NCI-H187 treated with DMSO at 0.1 percent for 48 hours (cell line): ENCODE measurements around the gene P4HA1.
"Not testable (repeated sequence)": the region's sequence is repeated elsewhere in the genome, so short reads cannot be mapped to it uniquely, and the experiment has no call there.

ENCODE experiments used
- DNase-seq: peaks from one replicate; lab custom pipeline; 2025; lab: John Stamatoyannopoulos, UW

Gene P4HA1

DNA sequence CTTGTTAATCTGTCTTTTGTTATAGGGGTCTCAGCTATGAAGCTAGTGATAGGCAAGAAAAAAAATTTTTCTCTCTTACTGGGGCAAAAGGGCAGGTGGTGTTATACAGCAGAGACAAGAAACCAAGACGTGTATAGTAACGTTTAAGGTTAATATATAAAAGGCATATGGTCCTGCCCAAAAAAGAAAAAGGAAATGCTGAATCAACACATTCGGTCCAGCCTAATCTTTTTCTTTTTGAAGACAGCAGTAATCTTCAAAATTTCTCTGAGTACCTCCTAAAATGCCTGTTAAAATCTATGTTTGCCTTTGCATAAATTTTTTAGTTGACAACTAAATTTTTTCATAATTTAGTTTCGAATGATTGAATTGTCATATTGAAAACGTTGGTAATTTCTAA is 54.5 kb downstream of the P4HA1 start:
- DNase-seq, result no peak

DNA sequence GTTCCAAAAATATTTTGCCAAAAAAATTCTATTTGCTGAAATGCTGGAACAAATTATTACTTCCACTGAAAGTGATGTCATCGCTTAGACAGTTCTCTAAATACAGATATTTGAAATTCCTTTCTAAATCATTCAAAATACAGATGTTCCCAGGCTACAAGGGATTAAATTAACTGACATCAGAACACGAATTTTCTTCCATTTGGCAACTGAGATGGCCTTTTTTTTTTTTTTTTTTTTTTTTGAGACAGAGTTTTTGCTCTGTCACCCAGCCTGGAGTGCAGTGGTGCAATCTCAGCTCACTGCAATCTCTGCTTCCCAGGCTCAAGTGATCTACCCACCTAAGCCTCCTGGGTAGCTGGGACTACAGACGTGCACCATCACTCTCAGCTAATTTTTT is 57.0 kb downstream of the P4HA1 start:
- DNase-seq, result no peak

DNA sequence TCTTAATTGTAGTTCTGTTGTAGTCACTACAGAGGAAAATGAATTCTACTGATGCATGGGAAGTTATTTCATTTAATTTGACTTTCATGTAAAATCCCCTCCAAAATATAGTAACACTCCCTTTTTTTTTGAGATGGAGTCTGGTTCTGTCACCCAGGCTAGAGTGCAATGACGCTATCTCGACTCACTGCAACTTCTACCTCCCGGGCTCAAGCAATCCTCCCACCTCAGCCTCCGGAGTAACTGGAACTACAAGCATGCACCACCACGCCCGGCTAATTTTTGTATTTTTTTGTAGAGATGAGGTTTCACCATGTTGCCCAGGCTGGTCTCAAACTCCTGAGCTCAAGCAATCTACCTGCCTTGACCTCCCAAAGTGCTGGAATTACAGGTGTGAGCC is 60.4 kb downstream of the P4HA1 start:
- DNase-seq, result not testable (repeated sequence)

DNA sequence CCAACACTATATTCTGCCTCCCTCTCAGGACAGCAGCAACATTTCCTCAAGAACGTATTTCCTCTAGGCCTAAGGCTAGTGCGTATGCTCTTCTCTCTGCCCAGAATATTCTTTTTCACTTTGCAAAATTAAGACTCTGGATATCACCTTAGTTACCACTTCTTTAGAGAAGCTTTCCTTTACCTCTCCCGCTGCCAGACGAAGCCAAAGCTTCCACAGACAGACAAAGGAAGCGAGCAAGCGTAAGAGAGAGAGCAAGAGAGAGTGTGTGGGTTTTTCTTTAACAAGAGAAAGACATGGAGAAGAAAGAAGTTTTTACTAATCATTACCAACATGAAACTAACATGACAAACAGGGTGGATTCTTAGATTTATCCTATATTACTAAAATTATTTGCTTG is 64.1 kb downstream of the P4HA1 start:
- DNase-seq, result no peak

DNA sequence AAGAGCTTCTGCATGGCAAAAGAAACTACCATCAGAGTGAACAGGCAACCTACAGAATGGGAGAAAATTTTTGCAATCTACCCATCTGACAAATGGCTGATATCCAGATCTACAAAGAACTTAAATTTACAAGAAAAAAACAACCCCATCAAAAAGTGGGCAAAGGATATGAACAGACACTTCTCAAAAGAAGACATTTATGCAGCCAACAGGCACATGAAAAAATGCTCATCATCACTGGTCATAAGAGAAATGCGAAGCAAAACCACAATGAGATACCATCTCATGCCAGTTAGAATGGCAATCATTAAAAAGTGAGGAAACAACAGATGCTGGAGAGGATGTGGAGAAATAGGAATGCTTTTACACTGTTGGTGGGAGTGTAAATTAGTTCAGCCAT is 70.0 kb downstream of the P4HA1 start:
- DNase-seq, result not testable (repeated sequence)

DNA sequence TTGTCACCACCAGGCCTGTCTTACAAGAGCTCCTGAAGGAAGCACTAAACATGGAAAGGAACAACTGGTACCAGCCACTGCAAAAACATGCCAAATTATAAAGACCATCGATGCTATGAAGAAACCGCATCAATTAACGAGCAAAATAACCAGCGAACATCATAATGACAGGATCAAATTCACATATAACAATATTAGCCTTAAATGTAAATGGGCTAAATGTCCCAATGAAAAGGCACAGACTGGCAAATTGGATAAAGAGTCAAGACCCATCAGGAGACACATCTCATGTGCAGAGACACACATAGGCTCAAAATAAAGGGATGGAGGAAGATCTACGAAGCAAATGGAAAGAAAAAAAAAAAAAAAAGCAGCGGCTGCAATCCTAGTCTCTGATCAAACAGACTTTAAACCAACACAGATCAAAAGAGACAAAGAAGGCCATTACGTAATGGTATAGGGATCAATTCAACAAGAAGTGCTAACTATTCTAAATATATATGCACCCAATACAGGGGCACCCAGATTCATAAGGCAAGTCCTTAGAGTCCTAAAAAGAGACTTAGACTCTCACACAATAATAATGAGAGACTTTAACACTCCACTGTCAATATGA is 73.1 kb downstream of the P4HA1 start:
- DNase-seq, result not testable (repeated sequence)

DNA sequence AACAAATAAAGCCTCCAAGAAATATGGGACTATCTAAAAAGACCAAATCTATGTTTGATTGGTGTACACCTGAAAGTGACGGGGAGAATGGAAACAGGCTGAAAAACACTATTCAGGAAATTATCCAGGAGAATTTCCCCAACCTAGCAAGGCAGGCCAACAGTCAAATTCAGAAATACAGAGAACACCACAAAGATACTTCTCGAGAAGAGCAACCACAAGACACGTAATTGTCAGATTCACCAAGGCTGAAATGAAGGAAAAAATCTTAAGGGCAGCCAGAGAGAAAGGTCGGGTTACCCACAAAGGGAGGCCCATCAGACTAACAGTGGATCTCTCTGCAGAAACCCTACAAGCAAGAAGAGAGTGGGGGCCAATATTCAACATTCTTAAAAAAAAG is 73.7 kb downstream of the P4HA1 start:
- not testable (repeated sequence) for DNase-seq

DNA sequence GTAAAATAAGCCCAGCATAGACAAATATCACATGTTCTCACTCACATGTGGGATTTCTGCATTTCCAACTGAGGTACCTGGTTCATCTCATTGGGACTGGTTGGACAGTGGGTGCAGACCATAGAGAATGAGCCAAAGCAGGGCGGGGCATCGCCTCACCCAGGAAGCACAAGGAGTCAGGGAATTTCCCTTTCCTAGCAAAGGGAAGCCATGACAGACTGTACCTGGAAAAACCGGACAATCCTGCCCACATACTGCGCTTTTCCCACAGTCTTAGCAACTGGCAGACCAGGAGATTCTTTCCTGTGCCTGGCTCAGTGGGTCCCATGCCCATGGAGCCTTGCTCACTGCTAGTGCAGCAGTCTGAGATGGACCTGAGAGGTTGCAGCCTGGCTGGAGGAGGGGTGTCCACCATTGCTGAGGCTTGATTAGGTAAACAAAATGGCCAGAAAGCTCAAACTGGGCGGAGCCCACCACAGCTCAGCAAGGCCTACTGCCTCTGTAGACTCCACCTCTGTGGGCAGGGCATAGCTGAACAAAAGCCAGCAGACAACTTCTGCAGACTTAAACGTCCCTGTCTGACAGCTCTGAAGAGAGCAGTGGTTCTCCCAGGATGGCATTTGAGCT is 75.0 kb downstream of the P4HA1 start:
- not testable (repeated sequence) for DNase-seq

DNA sequence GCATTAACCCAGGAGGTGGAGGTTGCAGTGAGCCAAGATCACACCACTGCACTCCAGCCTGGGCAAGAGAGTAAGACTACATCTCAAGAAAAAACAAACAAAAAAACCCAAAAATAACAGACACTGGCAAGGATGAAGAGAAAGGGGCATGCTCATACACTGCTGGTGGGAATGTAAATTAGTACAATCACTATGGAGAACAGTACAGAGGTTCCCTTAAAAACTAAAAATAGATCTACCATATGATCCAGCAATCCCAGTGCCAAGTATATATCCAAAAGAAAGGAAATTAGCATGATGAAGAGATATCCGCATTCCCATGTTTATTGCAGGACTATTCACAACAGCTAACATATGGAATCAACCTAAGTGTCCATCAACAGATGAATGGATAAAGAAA is 75.6 kb downstream of the P4HA1 start:
- DNase-seq, result no peak

DNA sequence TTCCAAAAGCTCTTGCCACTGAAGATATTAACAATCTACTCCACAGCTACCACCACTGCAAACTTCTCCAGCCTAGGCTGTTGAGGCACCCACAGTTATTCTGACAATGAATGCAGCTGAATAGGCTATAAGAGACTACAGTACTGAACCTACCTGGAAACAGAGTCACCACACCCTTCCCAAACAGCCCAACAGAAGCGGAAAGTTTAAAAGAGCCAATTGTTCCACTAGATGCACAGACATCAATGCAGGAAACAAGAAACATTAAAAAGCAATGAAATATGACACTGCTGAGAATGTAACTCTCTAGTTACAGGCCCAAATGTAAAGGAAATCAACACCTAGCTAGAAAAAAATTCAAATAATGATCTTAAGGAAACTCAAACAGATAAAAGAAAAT is 77.6 kb downstream of the P4HA1 start:
- no peak for DNase-seq

DNA sequence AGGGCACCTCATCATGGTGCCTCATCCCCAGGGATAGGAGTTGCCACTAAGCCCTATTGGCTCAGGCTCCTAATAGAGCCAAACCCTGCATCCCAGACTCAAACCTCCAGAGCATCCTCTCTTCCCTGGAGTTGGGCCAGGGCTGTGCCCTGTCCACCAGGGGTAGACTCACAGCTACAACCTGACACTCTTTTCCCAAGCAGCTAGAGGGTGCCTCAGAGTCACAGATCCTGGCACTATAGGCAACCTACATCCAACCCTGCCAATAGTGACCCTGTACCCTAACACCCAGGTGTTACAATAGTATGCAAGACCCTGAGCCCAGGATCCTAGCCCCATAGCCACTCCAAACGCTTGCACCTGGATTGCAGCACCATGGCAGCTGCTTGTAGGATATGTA is 78.0 kb downstream of the P4HA1 start:
- DNase-seq, result no peak

DNA sequence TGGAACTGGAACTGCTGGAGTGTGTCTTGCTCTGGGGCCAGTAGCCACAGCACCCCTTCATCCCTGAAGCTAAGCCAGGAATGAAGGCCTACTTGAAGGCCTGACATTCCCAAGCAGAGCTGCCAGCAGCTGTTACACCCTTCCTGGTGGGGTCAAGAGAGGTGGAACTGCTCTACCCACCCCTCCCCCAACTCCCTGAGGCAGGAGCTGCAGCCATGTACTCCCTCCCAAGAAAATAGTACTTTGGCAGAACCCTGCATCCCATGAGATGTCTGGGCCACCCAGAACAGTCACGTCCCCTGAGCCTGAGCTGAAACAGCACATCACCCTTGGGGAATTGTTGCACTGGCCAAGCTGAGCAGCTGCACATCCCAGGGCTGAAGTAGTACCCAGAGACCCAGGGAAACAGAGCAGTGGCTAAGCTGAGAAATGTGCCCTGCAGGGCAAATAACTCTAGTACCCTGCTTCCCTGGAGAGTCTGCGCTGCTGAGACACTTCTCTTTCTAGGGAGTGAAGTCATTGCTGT is 78.6 kb downstream of the P4HA1 start:
- no peak for DNase-seq

DNA sequence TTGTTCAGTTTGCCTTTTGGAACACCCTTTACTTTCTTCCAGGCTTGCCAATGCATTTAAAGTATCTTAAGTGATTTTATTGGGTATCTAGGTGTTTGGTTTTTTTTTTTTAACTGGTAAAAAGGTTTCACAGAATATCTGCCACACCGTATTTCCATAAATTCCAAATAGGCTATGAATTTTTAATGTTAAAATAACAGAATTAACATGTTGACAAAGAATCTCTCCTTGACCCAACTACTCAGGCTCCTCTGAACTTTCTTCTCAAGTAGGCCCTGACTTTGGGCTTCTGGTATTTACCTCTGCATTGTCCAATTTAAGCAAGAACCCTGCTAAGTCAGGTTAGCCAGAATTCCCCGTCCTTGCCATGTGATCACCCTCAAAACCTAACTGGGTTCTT is 80.9 kb downstream of the P4HA1 start:
- DNase-seq, result no peak

DNA sequence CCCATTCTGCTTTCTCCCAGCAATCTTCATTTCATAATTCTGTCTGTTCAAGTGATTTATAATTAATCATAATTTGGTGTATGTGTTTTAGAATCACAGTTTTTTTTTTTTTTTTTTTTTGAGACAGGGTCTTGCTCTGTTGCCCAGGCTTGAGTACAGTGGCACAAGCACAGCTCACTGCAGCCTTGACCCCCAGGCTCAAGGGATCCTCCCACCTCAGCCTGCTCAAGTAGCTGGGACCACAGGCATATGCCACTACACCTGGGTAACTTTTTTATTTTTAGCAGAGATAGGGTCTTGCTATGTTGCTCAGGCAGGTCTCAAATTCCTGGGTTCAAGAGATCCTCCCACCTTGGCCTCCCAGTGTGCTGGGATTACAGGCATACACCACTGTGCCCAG is 92.8 kb downstream of the P4HA1 start:
- no peak for DNase-seq

DNA sequence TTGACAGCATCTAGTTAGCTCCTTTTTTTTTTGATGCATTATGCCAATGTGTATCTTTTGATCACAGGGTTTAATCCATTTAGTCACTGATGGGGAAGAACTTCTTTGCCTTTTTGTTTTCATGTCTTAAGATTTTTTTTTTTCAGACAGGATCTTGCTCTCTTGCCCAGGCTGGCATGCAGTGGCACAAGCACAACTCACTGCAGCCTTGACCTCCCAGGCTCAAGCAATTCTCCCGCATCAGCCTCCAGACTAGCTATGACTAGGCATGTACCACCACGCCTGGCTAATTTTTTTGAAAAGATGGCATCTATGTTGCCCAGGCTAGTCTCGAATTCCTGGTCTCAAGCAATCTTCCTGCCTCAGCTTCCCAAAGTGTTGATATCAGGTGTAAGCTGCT is 95.7 kb downstream of the P4HA1 start:
- DNase-seq, result no peak

DNA sequence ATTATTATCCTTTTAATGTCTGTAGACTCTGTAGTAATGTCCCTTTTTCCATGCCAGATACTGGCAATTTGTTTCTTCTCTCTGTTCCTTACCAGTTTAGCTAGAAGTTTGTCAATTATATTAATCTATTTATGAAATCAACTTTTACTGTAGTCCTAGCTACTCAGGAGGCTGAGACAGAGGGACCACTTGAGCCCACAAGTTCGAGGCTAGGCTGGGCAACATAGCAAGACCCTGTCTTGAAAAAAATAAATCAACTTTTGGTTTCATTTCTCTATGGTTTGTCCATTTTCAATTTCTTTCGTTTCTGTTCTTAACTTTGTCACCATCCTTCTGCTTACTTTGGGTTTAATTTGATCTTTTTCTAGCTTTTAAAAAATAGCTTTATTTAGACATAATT is 99.6 kb downstream of the P4HA1 start:
- no peak for DNase-seq

DNA sequence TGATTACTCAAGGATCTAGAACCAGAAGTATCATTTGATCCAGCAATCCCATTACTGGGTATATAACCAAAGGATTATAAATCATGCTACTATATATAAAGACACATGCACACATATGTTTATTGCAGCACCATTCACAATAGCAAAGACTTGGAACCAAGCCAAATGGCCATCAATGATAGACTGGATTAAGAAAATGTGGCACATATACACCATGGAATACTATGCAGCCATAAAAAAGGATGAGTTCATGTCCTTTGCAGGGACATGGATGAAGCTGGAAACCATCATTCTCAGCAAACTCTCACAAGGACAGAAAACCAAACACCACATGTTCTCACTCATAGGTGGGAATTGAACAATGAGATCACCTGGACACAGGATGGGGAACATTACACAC is 101.2 kb downstream of the P4HA1 start:
- not testable (repeated sequence) for DNase-seq

DNA sequence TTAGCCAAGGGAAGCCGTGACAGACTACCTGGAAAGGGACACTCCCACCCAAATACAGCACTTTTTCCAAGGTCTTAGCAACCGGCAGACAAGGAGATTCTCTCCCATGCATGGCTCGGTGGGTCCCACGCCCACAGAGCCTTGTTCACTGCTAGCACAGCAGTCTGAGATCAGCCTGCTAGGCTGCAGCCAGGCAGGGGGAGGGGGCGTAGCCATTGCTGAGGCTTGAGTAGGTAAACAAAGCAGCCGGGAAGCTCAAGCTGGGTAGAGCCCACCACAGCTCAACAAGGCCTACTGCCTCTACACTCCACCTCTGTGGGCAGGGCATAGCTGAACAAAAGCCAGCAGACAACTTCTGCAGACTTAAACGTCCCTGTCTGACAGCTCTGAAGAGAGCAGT is 106.9 kb downstream of the P4HA1 start:
- DNase-seq, result not testable (repeated sequence)

DNA sequence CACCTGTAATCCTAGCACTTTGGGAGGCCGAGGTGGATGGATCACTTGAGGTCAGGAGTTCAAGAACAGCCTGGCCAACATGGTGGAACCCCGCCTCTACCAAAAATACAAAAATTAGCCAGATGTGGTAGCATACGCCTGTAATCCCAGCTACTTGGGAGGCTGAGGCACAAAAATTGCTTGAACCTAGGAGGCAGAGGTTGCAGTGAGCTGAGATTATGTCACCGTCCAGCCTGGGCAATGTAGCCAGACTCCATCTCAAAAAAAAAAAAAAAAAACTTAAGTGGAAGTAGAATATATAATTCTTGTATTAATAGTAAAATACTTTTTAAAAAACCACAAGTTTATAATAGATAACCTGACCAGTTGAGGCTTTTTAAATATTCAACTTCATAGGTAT is 112.0 kb downstream of the P4HA1 start:
- not testable (repeated sequence) for DNase-seq

DNA sequence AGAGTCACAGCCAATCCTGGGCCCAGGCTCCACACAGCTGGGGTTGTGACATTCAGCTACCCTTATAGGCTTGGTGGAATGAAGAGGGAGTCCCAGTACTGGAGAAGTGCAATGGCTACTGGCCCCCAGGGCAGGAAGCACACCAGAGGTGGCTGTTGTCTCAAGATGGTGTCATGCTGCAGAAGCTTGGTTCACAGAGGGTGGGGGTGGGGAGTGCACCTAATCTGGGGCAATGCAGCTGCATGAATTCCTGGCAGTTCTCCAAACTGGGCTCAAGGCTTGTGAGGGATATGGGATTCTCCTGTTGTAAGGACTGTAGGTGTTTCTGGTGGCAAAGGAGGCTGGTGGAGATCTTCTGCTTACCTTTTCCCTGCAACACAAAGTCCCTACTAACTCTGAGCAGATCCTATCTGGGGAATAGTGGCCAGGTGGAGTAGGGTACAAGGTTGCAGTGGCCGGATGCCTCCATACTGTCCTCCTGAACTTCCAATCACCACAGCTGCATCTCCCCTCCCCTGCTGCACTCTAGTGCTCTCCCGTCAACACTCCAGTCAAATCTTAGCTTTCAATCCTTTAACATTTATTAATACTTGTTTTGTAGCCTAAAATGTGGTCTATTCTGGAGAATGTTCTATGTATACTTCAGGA is 114.7 kb downstream of the P4HA1 start:
- no peak for DNase-seq

DNA sequence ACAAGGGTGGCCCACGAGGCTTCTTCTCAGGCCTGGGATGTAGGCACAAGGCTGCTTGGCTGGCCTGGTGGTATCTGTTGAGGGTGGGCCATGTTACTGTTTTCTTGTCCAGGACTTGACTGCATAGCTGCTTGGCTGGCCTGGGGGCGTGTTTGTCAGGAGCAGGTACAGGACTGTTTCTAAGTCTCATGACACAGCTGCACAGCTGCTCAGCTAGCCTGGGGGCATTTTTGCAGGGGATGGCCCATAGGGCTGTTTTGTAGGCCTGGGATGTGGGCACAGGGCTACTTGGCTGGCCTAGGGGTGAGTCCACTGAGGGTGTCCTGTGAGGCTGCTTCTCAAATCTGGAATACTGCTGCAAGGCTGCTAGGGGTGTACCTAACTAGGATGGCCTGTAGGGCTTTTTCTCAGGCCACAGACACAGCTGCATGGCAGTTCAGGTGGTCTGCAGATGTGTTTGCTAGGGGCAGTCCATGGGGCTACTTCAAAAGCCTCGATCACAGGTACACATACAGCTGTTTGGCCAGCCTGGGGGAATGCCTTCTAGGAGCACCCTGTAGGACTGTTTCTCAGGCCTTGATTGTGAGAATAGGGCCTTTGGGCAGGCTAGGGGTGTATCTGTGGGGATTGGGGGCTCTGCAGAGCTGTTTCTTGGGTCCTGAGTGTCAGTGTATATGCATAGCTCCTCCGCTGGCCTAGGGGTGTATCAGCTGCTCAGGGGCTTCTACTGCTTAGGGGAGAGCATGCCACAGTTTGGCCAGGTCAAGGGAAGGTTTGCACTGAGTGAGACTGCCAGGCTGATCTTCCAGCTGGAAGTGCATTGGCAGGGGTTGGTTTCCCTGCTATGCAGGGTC is 115.4 kb downstream of the P4HA1 start:
- DNase-seq, result no peak

DNA sequence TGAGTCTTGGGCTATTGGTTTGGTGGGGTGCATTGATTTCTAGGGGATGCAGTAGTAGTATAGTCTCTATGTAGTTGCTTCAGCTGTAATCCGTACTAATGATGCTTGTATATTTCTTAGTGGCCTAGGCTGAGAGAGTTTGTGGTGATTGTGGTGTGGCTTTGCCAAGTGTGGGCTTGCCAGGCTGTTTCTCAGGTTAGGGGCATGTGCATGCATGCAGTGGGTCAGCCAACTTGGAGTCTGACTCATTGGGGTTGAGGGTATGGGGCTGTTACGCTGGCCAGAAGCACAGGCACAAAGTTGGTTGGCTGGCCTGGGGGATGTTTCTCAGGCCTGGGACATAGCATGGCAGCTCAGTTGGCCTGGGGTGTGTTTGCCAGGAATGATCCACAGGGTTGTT is 116.3 kb downstream of the P4HA1 start:
- no peak for DNase-seq

DNA sequence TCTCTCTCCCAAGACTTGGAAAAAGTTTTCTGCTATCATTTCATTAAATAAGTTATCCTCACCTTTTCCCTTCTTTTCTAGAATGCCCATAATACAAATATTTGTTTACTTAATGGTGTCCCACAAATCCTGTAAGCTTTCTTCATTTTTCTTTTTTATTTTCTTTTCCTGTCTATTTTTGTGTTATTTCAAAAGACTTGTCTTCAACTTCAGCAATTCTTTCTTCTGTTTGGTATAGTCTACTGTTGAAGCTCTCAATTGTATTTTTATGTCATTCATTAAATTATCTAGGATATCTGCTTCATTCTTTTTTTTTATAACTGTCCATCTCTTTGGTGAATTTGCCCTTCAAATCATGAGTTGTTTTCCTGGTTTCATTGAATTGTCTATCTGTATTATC is 117.0 kb downstream of the P4HA1 start:
- DNase-seq, result no peak
